H1 (cell line): ENCODE results near the gene FAIM2. TPM values are rescaled to one million over a fixed set of nuclear protein-coding genes. Genes with fewer than 3 reads are reported as not detected.

ENCODE experiments used
- CTCF ChIA-PET: fragments of 300-600 bp; sonication (Branson Sonifier 250); formaldehyde crosslinking; loops from one replicate; lab custom pipeline; 2021; ENCODE audit not compliant: partially characterized antibody; lab: Charles Lee
- POLR2A ChIA-PET: fragments of 300-600 bp; sonication (Branson Sonifier 250); formaldehyde crosslinking; loops from one replicate; lab custom pipeline; 2021; ENCODE audit warnings: inconsistent platforms; ENCODE audit not compliant: partially characterized antibody; lab: Charles Lee
- DNase-seq, 2 experiments: peaks; one replicate each; pipeline versions ENCODE4 v3.0.0 to v3.0.0-alpha.2; 2010 to 2022; ENCODE audit warnings: low spot score in 2 of 2, low read depth in 1 of 2, mixed read lengths in 1 of 2
- FAIRE-seq: peaks from 2 replicates; lab custom pipeline; 2011; peaks lifted over from hg19 to GRCh38; lab: Jason Lieb, UNC
- H2AFZ ChIP-seq: 2 replicates; pipeline ENCODE4 v1.8.1; 2012; ENCODE audit warnings: low read length, inconsistent platforms
- H2AK5ac ChIP-seq: 2 replicates; pipeline ENCODE4 v1.6.1; 2013; ENCODE audit warnings: low read depth, low read length
- H2BK120ac ChIP-seq: replicated peaks from 2 replicates; pipeline ENCODE3; 2013; ENCODE audit warnings: low read depth, low read length, inconsistent platforms
- H2BK12ac ChIP-seq: 2 replicates; pipeline ENCODE4 v1.6.1; 2013; ENCODE audit warnings: low read depth, low read length
- H2BK15ac ChIP-seq: 2 replicates; pipeline ENCODE4 v1.6.1; 2013; ENCODE audit warnings: low read length
- H2BK20ac ChIP-seq: 2 replicates; pipeline ENCODE4 v1.6.1; 2013; ENCODE audit warnings: low read length
- H2BK5ac ChIP-seq: 2 replicates; pipeline ENCODE4 v1.6.1; 2013; ENCODE audit warnings: low read depth, low read length
- H3K14ac ChIP-seq: 2 replicates; pipeline ENCODE4 v1.6.1; 2013; ENCODE audit warnings: inconsistent platforms; ENCODE audit not compliant: insufficient read length
- H3K18ac ChIP-seq: 2 replicates; pipeline ENCODE4 v1.6.1; 2013; ENCODE audit warnings: low read length; ENCODE audit errors: extremely low read depth
- H3K23ac ChIP-seq: 2 replicates; pipeline ENCODE4 v1.6.1; 2013; ENCODE audit warnings: inconsistent platforms; ENCODE audit not compliant: insufficient read length
- H3K23me2 ChIP-seq: 2 replicates; pipeline ENCODE4 v1.6.1; 2013; ENCODE audit warnings: low read depth, low read length
- H3K27ac ChIP-seq: 2 replicates; pipeline ENCODE4 v1.6.1; 2011; ENCODE audit warnings: low read depth, low read length, inconsistent platforms
- H3K27me3 ChIP-seq, 4 experiments: replicated peaks in 1 of 4; 1 replicate in 1 of 4; 2 replicates in 3 of 4; pipeline versions ENCODE4 v1.6.1 to v1.8.1; 2011 to 2013; ENCODE audit warnings: low read length in 3 of 4, mild to moderate bottlenecking in 3 of 4, inconsistent platforms in 2 of 4, mixed read lengths in 2 of 4, moderate library complexity in 1 of 4; ENCODE audit not compliant: control insufficient read depth in 3 of 4, insufficient read depth in 3 of 4; ENCODE audit errors: extremely low read depth in 1 of 4
- H3K36me3 ChIP-seq, 4 experiments: 2 replicates each; pipeline versions ENCODE4 v1.6.1 to v1.8.1; 2011 to 2013; ENCODE audit warnings: mild to moderate bottlenecking in 4 of 4, low read length in 3 of 4, moderate library complexity in 2 of 4, control low read depth in 1 of 4, inconsistent platforms in 1 of 4; ENCODE audit not compliant: insufficient read depth in 4 of 4, control insufficient read depth in 2 of 4
- H3K4ac ChIP-seq: replicated peaks from 2 replicates; pipeline ENCODE3; 2013; ENCODE audit warnings: low read length, low read depth, mixed read lengths, inconsistent platforms; ENCODE audit not compliant: insufficient read length
- H3K4me1 ChIP-seq, 4 experiments: replicated peaks in 1 of 4; 1 replicate in 1 of 4; 2 replicates in 3 of 4; pipeline versions ENCODE4 v1.6.1 to v1.8.1; 2011 to 2013; ENCODE audit warnings: low read length in 3 of 4, inconsistent platforms in 2 of 4, mixed read lengths in 1 of 4; ENCODE audit not compliant: insufficient read depth in 4 of 4, control insufficient read depth in 3 of 4
- H3K4me2 ChIP-seq, 2 experiments: 2 replicates each; pipeline versions ENCODE4 v1.6.1 to v1.8.1; 2011 to 2013; ENCODE audit warnings: low read depth in 2 of 2, low read length in 2 of 2, control low read depth in 1 of 2, inconsistent platforms in 1 of 2, mild to moderate bottlenecking in 1 of 2; ENCODE audit not compliant: insufficient read depth in 1 of 2
- H3K4me3 ChIP-seq, 4 experiments: fragments of 200-600, 300-600 bp in 1 of 4; sonication (generic), shearing (Covaris generic), sonication (Bioruptor Twin) in 1 of 4; 2 replicates each; pipeline versions ENCODE4 v1.5.1 to v1.8.1; 2011 to 2016; ENCODE audit warnings: low read length in 4 of 4, low read depth in 3 of 4, control low read depth in 2 of 4, inconsistent platforms in 2 of 4, mild to moderate bottlenecking in 2 of 4, mixed read lengths in 1 of 4, moderate library complexity in 1 of 4; ENCODE audit not compliant: insufficient read depth in 2 of 4; ENCODE audit errors: extremely low read depth in 1 of 4
- H3K56ac ChIP-seq: replicated peaks from 2 replicates; pipeline ENCODE3; 2013; ENCODE audit warnings: low read depth, mild to moderate bottlenecking, mixed read lengths, low read length, inconsistent platforms; ENCODE audit not compliant: insufficient read length
- H3K79me1 ChIP-seq: 2 replicates; pipeline ENCODE4 v1.6.1; 2013; ENCODE audit warnings: low read depth, low read length, control low read depth
- H3K79me2 ChIP-seq, 2 experiments: 2 replicates each; pipeline versions ENCODE4 v1.6.1 to v1.8.1; 2012 to 2013; ENCODE audit warnings: low read length in 2 of 2, mild to moderate bottlenecking in 2 of 2, inconsistent platforms in 1 of 2; ENCODE audit not compliant: insufficient read depth in 2 of 2, control insufficient read depth in 1 of 2
- H3K9ac ChIP-seq, 4 experiments: replicated peaks in 1 of 4; 1 replicate in 1 of 4; 2 replicates in 3 of 4; pipeline versions ENCODE4 v1.6.1 to v1.8.1; 2011 to 2013; ENCODE audit warnings: low read depth in 3 of 4, low read length in 3 of 4, control low read depth in 2 of 4, mild to moderate bottlenecking in 2 of 4, moderate library complexity in 2 of 4, inconsistent platforms in 1 of 4; ENCODE audit errors: extremely low read depth in 1 of 4
- H3K9me3 ChIP-seq, 2 experiments: 2 replicates each; pipeline versions ENCODE4 v1.6.1 to v1.8.1; 2012 to 2013; ENCODE audit warnings: mild to moderate bottlenecking in 2 of 2, moderate library complexity in 2 of 2, control low read depth in 1 of 2, inconsistent platforms in 1 of 2, low read depth in 1 of 2, low read length in 1 of 2, mixed read lengths in 1 of 2; ENCODE audit not compliant: insufficient read depth in 2 of 2
- H4K20me1 ChIP-seq, 2 experiments: replicated peaks in 1 of 2; 2 replicates each; pipeline versions ENCODE3 to v1.8.1; 2011 to 2013; ENCODE audit warnings: inconsistent platforms in 2 of 2, low read length in 2 of 2, mild to moderate bottlenecking in 1 of 2; ENCODE audit not compliant: insufficient read depth in 2 of 2, control insufficient read depth in 1 of 2
- H4K5ac ChIP-seq: 2 replicates; pipeline ENCODE4 v1.6.1; 2013; ENCODE audit warnings: low read length, low read depth, mixed read lengths, inconsistent platforms; ENCODE audit not compliant: insufficient read length
- H4K8ac ChIP-seq: 2 replicates; pipeline ENCODE4 v1.8.0; 2013; ENCODE audit warnings: mild to moderate bottlenecking, moderate library complexity, low read length, inconsistent platforms; ENCODE audit not compliant: insufficient read depth; ENCODE audit errors: extremely low read depth
- H4K91ac ChIP-seq: replicated peaks from 2 replicates; pipeline ENCODE3; 2013; ENCODE audit warnings: low read length, mixed read lengths, inconsistent platforms; ENCODE audit not compliant: insufficient read length
- BCL11A ChIP-seq, 2 experiments: IDR thresholded peaks; one replicate each; pipeline ENCODE4 v1.6.1; 2011; ENCODE audit warnings: low read depth in 2 of 2, low read length in 2 of 2, mild to moderate bottlenecking in 2 of 2
- CHD2 ChIP-seq: IDR thresholded peaks from 2 replicates; pipeline ENCODE4 v1.6.1; 2012; ENCODE audit warnings: low read length, improper control_type of control experiment
- HDAC6 ChIP-seq: IDR thresholded peaks from one replicate; pipeline ENCODE4 v1.7.1; 2012; ENCODE audit warnings: low read depth, mild to moderate bottlenecking, inconsistent platforms, low read length, moderate library complexity
- JUND ChIP-seq: IDR thresholded peaks from 2 replicates; pipeline ENCODE4 v1.6.1; 2011; ENCODE audit warnings: mild to moderate bottlenecking, improper control_type of control experiment, low read length
- KDM1A ChIP-seq: fragments of 200-600, 300-600 bp; sonication (generic); IDR thresholded peaks from 2 replicates; pipeline ENCODE4 v1.7.1; 2016; ENCODE audit warnings: mild to moderate bottlenecking, low read length, borderline replicate concordance
- MAX ChIP-seq: IDR thresholded peaks from 2 replicates; pipeline ENCODE4 v1.6.1; 2012; ENCODE audit warnings: inconsistent platforms
- POLR2A ChIP-seq, 2 experiments: IDR thresholded peaks; 1 replicate in 1 of 2; 2 replicates in 1 of 2; pipeline ENCODE4 v1.6.1; 2011; ENCODE audit warnings: low read depth in 2 of 2, low read length in 2 of 2, mild to moderate bottlenecking in 2 of 2; ENCODE audit errors: control extremely low read depth in 1 of 2
- RNF2 ChIP-seq: fragments of 200-900, 300-1000 bp; sonication (generic); IDR thresholded peaks from 2 replicates; pipeline ENCODE4 v1.7.1; 2016; ENCODE audit warnings: borderline replicate concordance, low read depth, mild to moderate bottlenecking, antibody characterized with exemption, low read length; ENCODE audit not compliant: poor library complexity, severe bottlenecking; ENCODE audit errors: missing control alignments
- SP2 ChIP-seq: IDR thresholded peaks from 2 replicates; pipeline ENCODE4 v1.6.1; 2012; ENCODE audit warnings: mild to moderate bottlenecking, low read length, inconsistent platforms
- SRF ChIP-seq: IDR thresholded peaks from 2 replicates; pipeline ENCODE4 v1.6.1; 2011; ENCODE audit warnings: mild to moderate bottlenecking, low read depth, low read length, moderate library complexity
- TCF12 ChIP-seq: IDR thresholded peaks from 2 replicates; pipeline ENCODE4 v1.6.1; 2011; ENCODE audit warnings: low read depth, mild to moderate bottlenecking, low read length
- YY1 ChIP-seq: IDR thresholded peaks from 2 replicates; pipeline ENCODE4 v1.6.1; 2011; ENCODE audit warnings: low read depth, mild to moderate bottlenecking, low read length
- WGBS, 2 experiments: shearing (Covaris generic) in 1 of 2; methylation state at CpG; one replicate each; pipeline versions ENCODE4 v1.1.6 to v1.1.7; 2013 to 2015; ENCODE audit warnings: low lambda C conversion rate in 2 of 2, mixed read lengths in 2 of 2, inconsistent platforms in 1 of 2, low coverage in 1 of 2, missing lambda C conversion rate in 1 of 2; ENCODE audit not compliant: insufficient replicate concordance in 2 of 2, insufficient coverage in 1 of 2, insufficient read length in 1 of 2; ENCODE audit errors: extremely low coverage in 1 of 2, missing lambda C conversion rate in 1 of 2; 5-methylcytosine and 5-hydroxymethylcytosine counted together
- polyA plus RNA-seq, 7 experiments: library from polyadenylated mRNA; depleted of rRNA in 3 of 7; stranded (reverse) in 5 of 7; unstranded in 2 of 7; fragments of >200 nt in 5 of 7; fragments of 200-250 nt in 2 of 7; gene quantifications; 1 replicate in 5 of 7; 2 replicates in 1 of 7; 4 replicates in 1 of 7; pipeline versions ENCODE4 v1.2.1 to v1.2.3, GENCODE V29; 2011 to 2013; ENCODE audit warnings: missing spikeins in 2 of 7, mixed read lengths in 2 of 7
- total RNA-seq: library from RNA; stranded (reverse); fragmentation: NEBNext Ultra II Directional; extraction: Animal tissue kit (Norgen Biotek cat#: 25700); gene quantifications from 2 replicates; pipeline ENCODE4 v1.2.1, GENCODE V29; 2021

Gene FAIM2
- total and polyA plus RNA-seq, 2 of the 8 experiments (the other 6 are each of a cell fraction or from before 2014, with no cell fraction given), result 0.89 to 1.3 TPM

GRCh38 chr12:49842519-49843352 is 61.0 kb downstream of the FAIM2 start, which contains the start of gene BCDIN3D:
Gene BCDIN3D, minus strand, starts transcription at chr12:49843106. Its CDS starts 19 bp downstream, at chr12:49843087.
- POLR2A ChIA-PET, result interaction anchor here (0.6 to 4.0 kb wide), 12 partner anchors 9 to 242 kb away, joined by 3 to 35 read pairs (median 4); partner anchors contain the start of genes NCKAP5L, SMARCD1 and TMBIM6
- WGBS, 2 experiments, result 2% methylated on average over 51 of the region's 55 CpGs; no CpG with 5 or more reads in 1 of the 2 experiments
- peak within 1 kb of the TSS; percentile 62 for H3K27ac ChIP-seq
- no peak within 1 kb of the TSS for H2BK12ac ChIP-seq
- H2AK5ac ChIP-seq, result no peak within 1 kb of the TSS
- peak within 1 kb of the TSS; percentile 54; the same call in 1 of the 2 replicates for H4K8ac ChIP-seq
- H3K23ac ChIP-seq, result no peak within 1 kb of the TSS
- H3K79me1 ChIP-seq, result no peaks in the 10 kb centered on the region
- peaks cover 2 to 5% (median 4%) of the 10 kb centered on the region in 4 experiments; a peak in 4 of 7 replicates for H3K4me1 ChIP-seq
- CTCF ChIA-PET, result interaction anchor here (1.2 to 5.0 kb wide), 7 partner anchors 12 to 228 kb away, joined by 3 to 75 read pairs (median 7); no protein-coding TSS in a partner anchor
- DNase-seq (peak in 1 of 2 experiments; percentile 83), FAIRE-seq (no peak)
- H4K91ac ChIP-seq, result peak within 1 kb of the TSS; percentile 29
- H3K9me3 ChIP-seq, result no peaks in the 10 kb centered on the region
- no peak within 1 kb of the TSS for H3K4ac ChIP-seq
- H3K56ac ChIP-seq, result peak within 1 kb of the TSS; percentile 24
- no peaks in the 10 kb centered on the region; a peak in 1 of 4 replicates for H3K79me2 ChIP-seq
- no peaks in the 10 kb centered on the region for H3K27me3 ChIP-seq
- peak within 1 kb of the TSS; percentile 68 for H2BK5ac ChIP-seq
- peak within 1 kb of the TSS; percentile 81 for H3K18ac ChIP-seq
- no peak within 1 kb of the TSS for H3K14ac ChIP-seq
- no peak within 1 kb of the TSS for H2BK120ac ChIP-seq
- no peak within 1 kb of the TSS for H2BK15ac ChIP-seq
- H4K20me1 ChIP-seq, result peaks cover 0 to 1% of the 10 kb centered on the region in 2 experiments
- H3K4me2 ChIP-seq, result peak within 1 kb of the TSS; percentile 67 to 84
- H3K4me3 ChIP-seq, result peak within 1 kb of the TSS; percentile 63 to 90 (median 84)
- H3K36me3 ChIP-seq, result no peaks in the 10 kb centered on the region
- peak within 1 kb of the TSS; percentile 82 for H2AFZ ChIP-seq
- peak within 1 kb of the TSS; percentile 71 for H4K5ac ChIP-seq
- peak within 1 kb of the TSS; percentile 14 to 60 (median 60) for H3K9ac ChIP-seq
- H2BK20ac ChIP-seq, result no peak within 1 kb of the TSS
- H3K23me2 ChIP-seq, result peaks cover 4% of the 10 kb centered on the region; the same call in 1 of the 2 replicates
- no peak for TF ChIP-seq SP2
- 0 out of 2 replicates have a peak, but pooled peaks have one; percentile 5 for TF ChIP-seq TCF12
- TF ChIP-seq CHD2, result 0 out of 2 replicates have a peak, but pooled peaks have one; percentile 37
- TF ChIP-seq KDM1A, result no peak
- TF ChIP-seq YY1, result peak; percentile 93
- TF ChIP-seq RNF2, result no peak
- peak in 1 of 2 experiments; percentile 80; a peak in 2 of 3 replicates for TF ChIP-seq POLR2A (IDR thresholded peaks at IDR 0.05; ENCODE audit: control extremely low read depth in 1 of 2, low read depth in 2 of 2, low read length in 2 of 2)
- TF ChIP-seq SRF, result no peak
- no peak for TF ChIP-seq BCL11A (IDR thresholded peaks at IDR 0.05; ENCODE audit: low read depth in 2 of 2, low read length in 2 of 2)
- peak; percentile 84 for TF ChIP-seq MAX
- TF ChIP-seq JUND, result no peak
- TF ChIP-seq HDAC6, result no peak
